ENCODE data around the gene SYT3. TPM values are rescaled to one million over a fixed set of nuclear protein-coding genes. Genes with fewer than 3 reads are reported as not detected.

SYT3 gene, protein sequence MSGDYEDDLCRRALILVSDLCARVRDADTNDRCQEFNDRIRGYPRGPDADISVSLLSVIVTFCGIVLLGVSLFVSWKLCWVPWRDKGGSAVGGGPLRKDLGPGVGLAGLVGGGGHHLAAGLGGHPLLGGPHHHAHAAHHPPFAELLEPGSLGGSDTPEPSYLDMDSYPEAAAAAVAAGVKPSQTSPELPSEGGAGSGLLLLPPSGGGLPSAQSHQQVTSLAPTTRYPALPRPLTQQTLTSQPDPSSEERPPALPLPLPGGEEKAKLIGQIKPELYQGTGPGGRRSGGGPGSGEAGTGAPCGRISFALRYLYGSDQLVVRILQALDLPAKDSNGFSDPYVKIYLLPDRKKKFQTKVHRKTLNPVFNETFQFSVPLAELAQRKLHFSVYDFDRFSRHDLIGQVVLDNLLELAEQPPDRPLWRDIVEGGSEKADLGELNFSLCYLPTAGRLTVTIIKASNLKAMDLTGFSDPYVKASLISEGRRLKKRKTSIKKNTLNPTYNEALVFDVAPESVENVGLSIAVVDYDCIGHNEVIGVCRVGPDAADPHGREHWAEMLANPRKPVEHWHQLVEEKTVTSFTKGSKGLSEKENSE
- 1 to 10 TPM; 2.7 TPM for total RNA-seq
- 1 to 10 TPM in 1 of 3 donors, under 1 TPM in 2; 0.51 to 1.7 (median 0.51) TPM for polyA plus RNA-seq
- 0 to 1.9 (median 1.3) reads per million in 6 experiments for total RNA-seq

DNA sequence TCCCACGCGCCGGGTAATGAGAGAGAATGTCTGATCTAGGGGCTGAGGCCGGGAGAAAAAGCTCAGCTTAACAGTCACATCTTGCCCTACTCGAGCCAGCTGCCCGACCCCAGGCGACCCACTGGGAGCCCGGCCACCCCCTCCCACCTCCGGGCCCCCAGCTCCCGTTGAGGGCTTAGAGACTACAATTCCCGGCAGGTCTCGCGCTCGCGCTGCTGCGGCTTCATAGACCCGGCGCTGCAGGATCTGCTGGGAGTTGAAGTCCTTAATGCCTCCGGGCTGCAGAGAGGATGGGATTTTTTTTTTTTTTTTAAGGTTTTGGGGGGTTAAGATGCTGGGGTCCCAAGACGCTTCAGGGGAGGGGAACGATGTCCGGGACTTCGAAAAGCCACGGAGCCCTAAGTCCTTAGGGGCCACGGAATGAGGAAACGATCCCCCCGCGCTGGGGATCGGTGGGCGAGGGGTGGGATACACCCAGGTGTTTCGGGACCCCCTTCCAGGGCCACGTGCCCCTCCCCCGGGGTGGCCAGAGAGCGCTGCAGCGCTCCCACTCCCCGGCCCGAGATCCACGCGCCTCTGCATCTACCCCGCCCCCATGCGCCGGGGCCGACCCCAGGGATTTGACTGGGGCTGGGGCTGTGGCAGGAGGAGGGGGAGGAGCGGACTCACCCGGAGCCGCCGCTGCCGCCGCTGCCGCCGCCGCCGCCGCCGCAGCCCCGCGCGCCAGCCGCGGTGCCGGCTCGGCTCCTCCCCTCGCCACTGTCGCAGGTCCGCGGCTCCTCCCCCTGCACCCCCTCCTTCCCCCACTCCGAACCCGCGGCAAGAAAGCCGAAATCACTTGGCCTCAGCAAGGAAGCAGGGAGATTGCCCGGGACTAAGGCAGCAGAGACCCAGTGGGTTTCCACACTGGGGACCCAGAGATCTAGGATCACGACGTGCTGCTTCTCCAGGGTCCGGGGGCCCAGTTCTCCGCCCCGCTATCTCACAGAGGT lies at the start of gene SYT3:
Gene SYT3, minus strand, starts transcription at position 761 of the 992 bp plus-strand sequence. CDS start 2,470 bp downstream, outside the sequence.
- POLR2A ChIA-PET, result interaction anchor here (0.5 to 0.7 kb wide), 3 partner anchors 11 to 86 kb away, joined by 3 to 5 read pairs (median 4); no protein-coding TSS in a partner anchor
- ATAC-seq (peak; percentile 89 to 91), DNase-seq (peak; percentile 19 to 81 (median 52))
- Mint-ChIP-seq H3K9me3 (peaks cover 0 to 28% (median 11%) of the 10 kb centered on the region in 9 donors), H3K27me3 (peaks cover 20 to 44% (median 28%) of the 10 kb centered on the region in 5 donors), H3K4me3 (peak within 1 kb of the TSS; percentile 81 to 98 (median 92)), H3K36me3 (peaks cover 0 to 6% (median 4%) of the 10 kb centered on the region in 3 donors), H3K4me1 (peaks cover 8 to 12% (median 11%) of the 10 kb centered on the region in 4 donors), H3K27ac (peak within 1 kb of the TSS in 9 of 10 donors; percentile 15 to 91 (median 79))

DNA sequence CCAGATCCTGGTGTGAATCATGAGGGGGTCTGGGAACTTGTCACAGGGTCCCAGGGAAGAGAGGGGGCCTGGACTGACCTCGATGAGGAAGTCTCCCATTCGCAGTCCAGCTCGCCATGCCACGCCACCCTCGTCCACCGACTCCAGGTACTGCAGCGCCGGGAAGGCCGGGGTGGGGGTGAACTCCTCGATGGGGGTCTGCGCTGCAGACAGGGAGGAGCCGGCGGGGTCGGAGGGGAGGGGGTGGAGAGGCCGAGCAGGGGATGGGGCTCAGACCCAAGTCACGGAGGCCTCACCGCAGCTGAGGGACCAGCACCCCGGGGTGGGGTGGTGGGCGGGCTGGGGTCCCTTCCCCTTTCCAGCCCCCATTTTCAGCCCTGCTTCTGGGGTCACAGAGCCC lies 49.1 kb upstream of the SYT3 start:
- Mint-ChIP-seq H3K27ac (no peak overlapping the region), H3K4me3 (no peak overlapping the region), H3K27me3 (peaks cover 40 to 59% (median 55%) of the 10 kb centered on the region in 5 donors), H3K9me3 (no peaks in the 10 kb centered on the region), H3K4me1 (peaks cover 0 to 6% (median 1%) of the 10 kb centered on the region in 4 donors), H3K36me3 (peaks cover 0 to 17% (median 8%) of the 10 kb centered on the region in 3 donors)
- no peak for ATAC-seq
- no peak for DNase-seq
- POLR2A ChIA-PET, result no interaction called here

DNA sequence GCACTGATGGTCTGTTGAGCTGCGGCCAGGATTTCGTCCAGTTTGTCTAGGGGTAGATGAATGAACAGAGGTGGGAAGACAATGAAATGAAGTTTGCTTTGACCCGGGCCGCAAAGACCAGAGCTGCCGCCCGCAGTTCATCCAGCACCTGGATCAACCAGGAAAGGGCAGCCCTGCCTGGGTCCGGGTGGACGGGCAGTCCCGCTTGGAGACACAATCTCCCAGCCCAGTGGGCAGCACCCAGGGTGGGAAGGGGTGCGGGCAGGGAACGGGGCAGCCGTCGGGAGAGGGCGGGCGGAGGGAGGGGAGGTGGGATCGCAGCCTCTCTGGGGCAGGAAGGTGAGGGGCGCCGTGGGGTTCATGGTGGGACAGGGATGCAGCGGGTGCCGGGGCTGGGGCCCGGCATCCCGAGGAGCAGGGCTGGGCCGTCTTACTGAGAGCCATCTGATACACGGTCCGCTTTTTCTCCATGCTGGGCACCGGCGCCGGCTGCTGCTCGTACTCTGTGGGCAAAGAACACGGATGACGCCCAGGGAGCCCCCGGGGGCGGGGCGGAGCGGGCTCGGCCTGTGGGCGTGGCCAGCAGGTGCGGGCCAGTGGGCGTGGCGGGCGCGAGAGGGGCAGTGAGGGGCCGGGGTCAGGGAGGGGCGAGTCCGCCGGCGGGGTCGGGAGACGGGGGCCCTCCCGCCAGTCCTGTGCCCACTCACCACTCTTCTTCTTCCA lies 46.8 kb upstream of the SYT3 start:
- Mint-ChIP-seq H3K27ac (no peak overlapping the region), H3K4me3 (no peak overlapping the region), H3K9me3 (no peaks in the 10 kb centered on the region), H3K27me3 (peaks cover 35 to 45% (median 37%) of the 10 kb centered on the region in 5 donors), H3K36me3 (peaks cover 0 to 11% (median 8%) of the 10 kb centered on the region in 3 donors), H3K4me1 (peaks cover 0 to 2% (median 0%) of the 10 kb centered on the region in 4 donors)
- DNase-seq (no peak), ATAC-seq (no peak)
- POLR2A ChIA-PET, result no interaction called here

DNA sequence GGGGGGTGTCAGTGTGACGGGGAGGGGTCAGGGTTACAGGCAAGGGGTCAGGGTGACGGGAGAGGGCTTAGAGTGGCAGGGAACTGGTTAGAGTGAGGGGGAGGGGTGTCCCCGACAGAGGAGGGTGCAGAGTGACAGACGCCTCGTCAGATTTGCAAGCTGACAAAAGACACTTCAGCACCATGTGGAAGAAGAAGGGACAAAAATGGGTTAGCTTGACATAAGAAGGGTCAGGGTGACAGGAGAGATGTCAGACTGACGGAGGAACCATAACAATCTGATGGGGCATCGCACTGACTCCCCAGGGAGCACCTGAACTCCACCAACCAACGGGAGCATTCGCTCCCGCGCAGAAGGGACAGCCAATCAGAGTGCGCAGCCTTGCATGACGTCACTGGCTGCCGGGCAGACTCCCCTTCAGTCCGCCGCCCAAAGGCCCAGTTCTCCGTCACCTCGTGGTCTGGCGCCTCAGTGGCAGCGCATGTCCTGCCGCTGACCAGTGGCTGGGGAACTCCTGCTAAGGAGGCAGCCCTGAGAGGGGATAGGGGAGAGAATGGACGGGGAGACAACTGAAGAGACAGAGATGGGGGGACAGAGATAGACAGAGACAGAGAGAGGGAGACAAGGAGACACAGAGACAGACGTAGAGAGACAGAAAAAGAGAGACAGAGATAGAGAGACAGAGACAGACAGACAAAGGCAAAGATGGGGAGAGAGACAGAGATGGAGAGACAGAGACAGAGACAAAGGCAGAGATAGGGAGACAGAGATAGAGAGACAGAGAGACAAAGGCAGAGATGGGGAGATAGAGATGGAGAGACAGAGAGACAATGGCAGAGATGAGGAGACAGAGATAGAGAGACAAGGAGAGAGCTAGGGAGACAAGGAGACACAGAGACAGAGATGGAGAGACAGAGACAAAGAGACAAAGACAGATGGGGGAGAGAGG lies 39.8 kb upstream of the SYT3 start:
- H3K4me1 Mint-ChIP-seq, result peaks cover 10 to 12% (median 10%) of the 10 kb centered on the region in 4 donors
- H3K9me3 Mint-ChIP-seq, result peaks cover 0 to 7% (median 0%) of the 10 kb centered on the region in 9 donors
- ATAC-seq (peak; percentile 97 to 98), DNase-seq (peak; percentile 62 to 86 (median 77))
- H3K27ac Mint-ChIP-seq, result peak overlapping the region in 3 of 10 donors; percentile 74 to 92 (median 83)
- peak overlapping the region in 6 of 10 donors; percentile 1 to 60 (median 17) for H3K4me3 Mint-ChIP-seq
- H3K36me3 Mint-ChIP-seq, result peaks cover 0 to 6% (median 5%) of the 10 kb centered on the region in 3 donors
- H3K27me3 Mint-ChIP-seq, result peaks cover 28 to 46% (median 32%) of the 10 kb centered on the region in 5 donors
- POLR2A ChIA-PET, result no interaction called here

DNA sequence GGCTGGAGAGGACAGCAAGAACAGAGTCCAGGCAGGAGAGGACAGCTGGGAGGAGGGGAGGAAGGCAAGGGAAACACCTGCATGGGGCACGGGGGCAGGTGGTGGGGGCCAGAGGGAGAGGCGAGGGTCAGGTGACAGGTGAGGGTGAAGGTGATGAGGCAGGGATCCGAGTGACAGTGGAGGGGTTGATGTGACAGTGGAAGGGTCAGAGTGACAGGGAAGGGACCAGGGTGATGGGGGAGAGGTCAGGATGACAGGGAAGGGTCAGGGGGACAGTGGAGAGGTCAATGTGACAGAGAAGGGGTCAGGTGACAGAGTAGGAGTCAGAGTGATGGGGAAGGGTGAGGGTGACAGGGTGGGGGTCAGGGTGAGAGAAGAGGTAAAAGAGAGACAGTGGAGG lies 38.6 kb upstream of the SYT3 start:
- Mint-ChIP-seq H3K9me3 (peaks cover 0 to 9% (median 0%) of the 10 kb centered on the region in 9 donors), H3K27ac (peak overlapping the region in 1 of 10 donors; percentile 86), H3K4me3 (no peak overlapping the region), H3K36me3 (peaks cover 0 to 5% (median 4%) of the 10 kb centered on the region in 3 donors), H3K27me3 (peaks cover 24 to 57% (median 34%) of the 10 kb centered on the region in 5 donors), H3K4me1 (peaks cover 10 to 12% (median 11%) of the 10 kb centered on the region in 4 donors)
- ATAC-seq, result no peak
- POLR2A ChIA-PET, result no interaction called here
- DNase-seq, result no peak

DNA sequence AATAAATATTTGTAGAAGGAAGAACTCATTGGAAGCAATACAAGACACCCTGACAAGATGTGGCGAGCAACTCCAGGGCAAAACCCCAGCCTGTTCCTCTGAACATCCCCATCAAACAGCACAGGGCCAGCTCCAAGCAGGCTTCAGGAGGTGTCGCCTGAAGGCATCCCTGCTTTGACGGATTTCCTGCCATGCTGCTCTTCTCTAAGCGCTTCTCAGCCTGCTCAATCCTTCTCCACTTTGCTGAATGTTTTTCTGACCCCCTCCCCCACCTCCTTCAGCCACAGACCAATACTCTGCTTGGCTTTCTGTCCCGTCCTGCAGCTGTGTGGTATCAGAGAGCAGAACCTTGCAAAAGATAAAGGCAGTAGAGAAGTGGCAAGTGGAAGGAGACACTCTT lies 38.0 kb upstream of the SYT3 start:
- peaks cover 0 to 9% (median 0%) of the 10 kb centered on the region in 9 donors for H3K9me3 Mint-ChIP-seq
- no peak overlapping the region for H3K4me3 Mint-ChIP-seq
- no peak overlapping the region for H3K27ac Mint-ChIP-seq
- ATAC-seq, result no peak
- POLR2A ChIA-PET, result no interaction called here
- peaks cover 29 to 62% (median 41%) of the 10 kb centered on the region in 5 donors for H3K27me3 Mint-ChIP-seq
- peaks cover 10 to 12% (median 11%) of the 10 kb centered on the region in 4 donors for H3K4me1 Mint-ChIP-seq
- H3K36me3 Mint-ChIP-seq, result peaks cover 0 to 8% (median 4%) of the 10 kb centered on the region in 3 donors
- DNase-seq, result no peak

DNA sequence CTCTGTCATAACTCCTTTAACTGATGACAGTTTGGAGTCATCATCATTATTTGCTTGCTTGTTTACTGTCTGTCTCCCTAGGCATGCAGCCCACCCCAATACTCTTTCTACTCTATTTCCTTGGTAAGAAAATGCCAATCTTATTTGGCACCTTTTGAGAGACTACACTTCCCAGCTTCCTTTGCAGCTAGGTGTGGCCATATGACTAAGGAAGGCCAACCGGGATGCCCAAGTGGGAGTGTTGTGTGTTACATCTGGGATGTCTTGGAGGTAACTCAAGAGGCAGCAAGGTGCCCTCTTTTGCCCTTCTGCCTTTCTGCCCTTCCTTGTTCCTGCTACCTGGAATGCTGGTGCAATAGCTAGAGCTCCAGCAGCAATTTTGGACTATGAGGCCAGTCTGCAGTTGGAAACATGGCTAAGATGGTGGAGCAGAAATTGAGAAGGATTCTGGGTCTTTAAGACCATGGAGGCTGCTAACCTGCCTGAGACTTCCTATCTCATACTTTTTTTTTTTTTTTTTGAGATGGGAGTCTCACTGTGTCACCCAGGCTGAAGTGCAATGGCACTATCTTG lies 37.0 kb upstream of the SYT3 start:
- DNase-seq (no peak), ATAC-seq (no peak)
- Mint-ChIP-seq H3K9me3 (peaks cover 0 to 9% (median 0%) of the 10 kb centered on the region in 9 donors), H3K27me3 (peaks cover 29 to 64% (median 46%) of the 10 kb centered on the region in 5 donors), H3K36me3 (peaks cover 0 to 8% (median 4%) of the 10 kb centered on the region in 3 donors), H3K4me1 (peaks cover 10 to 12% (median 11%) of the 10 kb centered on the region in 4 donors), H3K4me3 (no peak overlapping the region), H3K27ac (no peak overlapping the region)
- POLR2A ChIA-PET, result no interaction called here

DNA sequence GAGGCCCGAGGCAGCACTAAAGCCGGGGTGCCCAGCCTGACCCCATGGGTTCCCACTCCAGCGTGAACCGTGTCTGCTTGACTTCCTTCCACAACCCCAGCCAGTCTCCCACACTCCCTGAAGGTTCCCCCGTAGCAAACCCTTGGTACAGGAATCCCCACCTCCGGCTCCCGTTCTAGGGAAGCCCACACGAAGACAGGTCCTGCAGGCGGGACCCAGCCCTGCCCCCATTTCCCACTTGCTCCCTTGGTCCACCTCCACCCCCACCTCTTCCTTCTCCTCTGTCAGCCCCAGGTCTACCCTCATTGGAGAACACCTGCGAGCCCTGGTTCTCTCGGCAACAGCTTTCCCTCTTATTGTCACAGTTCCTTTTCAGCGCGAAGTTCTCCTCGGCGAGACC lies 33.4 kb upstream of the SYT3 start:
- POLR2A ChIA-PET, result no interaction called here
- ATAC-seq (no peak), DNase-seq (no peak)
- Mint-ChIP-seq H3K36me3 (peaks cover 0 to 8% (median 4%) of the 10 kb centered on the region in 3 donors), H3K4me3 (peak overlapping the region in 1 of 10 donors; percentile 50), H3K27ac (peak overlapping the region in 1 of 10 donors; percentile 24), H3K27me3 (peaks cover 31 to 64% (median 44%) of the 10 kb centered on the region in 5 donors), H3K9me3 (peaks cover 0 to 9% (median 0%) of the 10 kb centered on the region in 9 donors), H3K4me1 (peaks cover 0 to 3% (median 3%) of the 10 kb centered on the region in 4 donors)

DNA sequence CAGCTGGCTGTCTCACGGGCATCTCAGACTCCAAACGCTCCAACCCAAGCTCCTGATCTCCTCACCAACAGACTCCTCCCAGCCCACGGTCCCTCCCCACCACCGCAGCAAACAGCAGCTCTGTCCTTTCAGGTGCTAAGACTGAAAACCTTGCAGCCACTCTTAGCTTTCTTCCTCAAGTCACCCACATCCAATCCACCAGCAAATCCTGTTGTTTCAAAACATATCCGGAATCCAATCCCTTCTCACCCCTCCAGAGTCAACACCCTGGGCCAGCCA lies 30.4 kb upstream of the SYT3 start:
- Mint-ChIP-seq H3K9me3 (peaks cover 0 to 3% (median 0%) of the 10 kb centered on the region in 9 donors), H3K4me3 (peak overlapping the region in 1 of 10 donors; percentile 19)
- POLR2A ChIA-PET, result no interaction called here

More for the DNA sequence above, 30.4 kb upstream of the SYT3 start:
- H3K4me1 Mint-ChIP-seq, result peaks cover 0 to 6% (median 3%) of the 10 kb centered on the region in 4 donors
- DNase-seq (no peak), ATAC-seq (no peak)
- peaks cover 25 to 61% (median 39%) of the 10 kb centered on the region in 5 donors for H3K27me3 Mint-ChIP-seq
- H3K27ac Mint-ChIP-seq, result peak overlapping the region in 2 of 10 donors; percentile 13 to 51
- H3K36me3 Mint-ChIP-seq, result peaks cover 0 to 5% (median 0%) of the 10 kb centered on the region in 3 donors
